ENCODE data around the gene TMEM72.

- TF ChIP-seq POLR2A (IDR thresholded peaks at IDR 0.05) (no peak), CTCF (IDR thresholded peaks at IDR 0.05) (no peak), POLR2AphosphoS5 (IDR thresholded peaks at IDR 0.05) (no peak)
These were observed 49.0 kb upstream of the TMEM72 start for GRCh38 chr10:44862006-44862751.
